Stimulated activated naive CD4-positive, alpha-beta T cell (primary cell): ENCODE results near the gene OSBPL2.

Experiments
- DNase-seq, 6 experiments: peaks; one replicate each; lab custom pipeline; 2025; lab: John Stamatoyannopoulos, UW

Gene OSBPL2

GRCh38 chr20:62301773-62302340 is 63.5 kb downstream of the OSBPL2 start:
- peak; percentile 70 to 81 (median 78) for DNase-seq

- DNase-seq = peak; percentile 89 to 95 (median 92)
Measured at GRCh38 chr20:62302341-62303061, 64.2 kb downstream of the OSBPL2 start, which contains the start of gene ADRM1. TSS of gene ADRM1 (plus strand) at chr20:62302997. CDS start at chr20:62303569, 572 bp downstream.

DNA sequence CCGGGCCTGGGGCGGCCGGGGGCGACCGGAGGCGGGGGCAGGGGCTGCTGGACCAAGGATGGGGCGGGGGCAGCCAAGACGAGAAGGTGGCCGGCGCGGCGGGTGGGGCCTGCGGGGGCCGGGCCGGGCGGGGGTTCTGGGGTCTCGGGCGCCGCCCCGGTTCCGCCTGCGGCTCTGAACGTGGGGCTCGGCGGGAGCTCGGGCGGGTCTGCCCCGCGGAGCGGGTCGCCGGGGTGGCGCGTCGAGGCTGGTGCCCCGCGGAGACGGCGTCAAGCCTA is 64.7 kb downstream of the OSBPL2 start:
- peak in 1 of 6 experiments; percentile 40 for DNase-seq

GRCh38 chr20:62303340-62304226 is 65.3 kb downstream of the OSBPL2 start:
- peak in 1 of 6 experiments; percentile 31 for DNase-seq

GRCh38 chr20:62304331-62305148 is 66.2 kb downstream of the OSBPL2 start:
- DNase-seq = no peak

DNA sequence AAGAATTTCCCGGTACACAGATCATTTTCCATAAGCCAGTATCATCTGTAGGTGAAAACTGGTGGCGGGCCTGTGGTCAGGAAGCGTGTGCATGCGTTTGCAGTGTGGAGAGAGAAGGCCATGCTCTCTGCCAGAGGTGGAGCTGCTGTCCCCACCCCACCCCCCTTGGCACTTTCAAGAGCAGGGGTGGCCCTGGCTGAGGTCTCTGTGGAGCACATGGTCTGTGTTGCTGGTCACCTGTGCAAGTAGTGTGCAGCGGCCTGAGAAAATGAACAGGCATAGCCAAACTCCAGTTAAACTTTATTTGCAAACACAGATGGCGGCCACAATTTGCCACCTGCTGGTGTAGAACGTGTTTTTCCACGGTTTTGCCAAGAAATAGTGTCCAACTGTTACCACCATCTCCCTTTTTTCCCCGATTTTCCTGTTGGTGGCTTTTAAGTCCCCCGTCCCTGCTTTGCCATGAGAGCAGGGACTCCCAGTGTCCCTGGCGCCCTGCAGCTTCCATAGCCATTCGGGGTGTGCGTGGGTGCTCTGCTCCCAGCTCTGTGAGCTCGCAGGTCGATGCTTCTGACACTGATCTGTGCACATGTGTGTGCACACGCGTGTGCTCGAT is 66.9 kb downstream of the OSBPL2 start:
- no peak for DNase-seq

- DNase-seq = no peak
Measured at GRCh38 chr20:62305765-62306413, 67.6 kb downstream of the OSBPL2 start.

DNA sequence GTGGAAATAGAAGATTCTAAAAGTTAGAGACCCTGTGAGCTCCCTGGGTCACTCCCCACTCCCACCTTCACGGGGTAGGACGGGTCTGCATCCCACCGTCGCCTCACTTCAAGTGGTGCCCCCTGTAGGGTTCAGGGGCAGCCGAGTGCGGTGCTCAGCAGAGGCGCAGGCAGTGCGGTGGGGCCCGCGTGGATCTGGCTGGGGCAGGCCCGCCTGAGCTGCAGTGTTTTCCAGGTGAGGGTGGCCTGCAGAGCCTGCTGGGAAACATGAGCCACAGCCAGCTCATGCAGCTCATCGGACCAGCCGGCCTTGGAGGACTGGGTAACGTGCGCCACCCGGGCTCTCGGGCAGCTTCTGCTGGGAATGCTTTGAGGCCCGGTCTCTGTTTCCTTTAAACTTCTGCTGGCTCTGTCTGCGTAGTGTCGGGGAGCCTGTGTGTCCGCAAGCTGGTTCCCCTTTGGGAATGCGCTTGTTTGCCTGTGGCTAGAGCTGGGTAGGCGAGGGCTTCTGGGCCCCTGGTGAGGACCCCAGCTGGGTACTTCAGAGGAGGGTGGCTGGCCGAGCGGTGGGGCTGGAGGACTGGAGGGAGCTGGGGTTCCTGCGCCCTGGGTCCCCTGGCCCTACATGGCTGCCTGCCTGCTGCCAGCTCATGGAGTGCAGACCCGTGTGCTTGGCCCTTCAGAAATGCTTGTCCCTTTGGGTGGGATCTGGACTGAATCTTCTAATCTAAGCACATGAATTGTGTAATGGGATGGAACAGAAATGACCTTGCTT is 68.3 kb downstream of the OSBPL2 start:
- no peak for DNase-seq

GRCh38 chr20:62307226-62308101 is 69.1 kb downstream of the OSBPL2 start:
- DNase-seq = no peak

- no peak for DNase-seq
Measured at GRCh38 chr20:62308102-62308822, 69.9 kb downstream of the OSBPL2 start.

GRCh38 chr20:62309198-62309944 is 71.0 kb downstream of the OSBPL2 start:
- DNase-seq = no peak

DNA sequence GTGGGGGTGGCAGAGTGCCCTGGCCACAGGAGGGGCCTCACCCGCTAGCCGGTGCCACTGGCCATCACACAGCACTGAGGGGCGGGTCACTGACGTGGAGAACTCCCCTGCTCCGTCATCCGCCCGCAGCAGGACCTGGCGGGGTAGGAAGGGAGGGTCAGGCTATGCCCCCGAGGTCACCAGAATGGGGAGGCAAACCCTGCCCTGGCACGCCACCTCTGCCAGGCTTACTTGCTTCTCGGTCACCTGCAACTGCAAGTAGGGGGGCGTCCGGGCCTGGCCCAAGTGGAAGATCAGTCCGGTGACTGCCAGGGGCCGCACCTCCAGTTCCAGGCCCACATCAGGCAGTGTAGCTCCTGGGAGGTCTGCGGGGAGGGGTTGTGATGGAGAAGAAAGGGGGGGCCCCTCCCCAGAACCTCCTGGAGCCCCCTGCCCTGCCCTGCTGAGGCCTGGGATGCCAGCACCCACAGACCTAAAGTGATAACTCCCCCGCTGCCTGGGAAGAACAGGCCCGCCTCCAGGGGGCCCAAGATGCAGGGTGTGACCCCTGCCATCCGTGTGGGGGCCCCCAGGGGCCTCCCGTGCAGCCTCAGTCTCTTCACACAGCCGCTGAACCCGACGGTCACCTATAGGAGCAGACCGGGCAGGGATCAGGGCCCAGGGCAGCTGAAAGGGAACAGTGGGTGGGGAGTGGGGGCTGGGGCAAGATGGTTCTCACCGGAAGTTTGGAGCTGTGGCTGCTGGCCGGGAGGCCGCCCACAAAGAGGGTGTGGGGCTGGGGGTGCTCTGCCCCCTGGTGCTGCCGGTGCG is 71.8 kb downstream of the OSBPL2 start:
- DNase-seq = no peak

DNA sequence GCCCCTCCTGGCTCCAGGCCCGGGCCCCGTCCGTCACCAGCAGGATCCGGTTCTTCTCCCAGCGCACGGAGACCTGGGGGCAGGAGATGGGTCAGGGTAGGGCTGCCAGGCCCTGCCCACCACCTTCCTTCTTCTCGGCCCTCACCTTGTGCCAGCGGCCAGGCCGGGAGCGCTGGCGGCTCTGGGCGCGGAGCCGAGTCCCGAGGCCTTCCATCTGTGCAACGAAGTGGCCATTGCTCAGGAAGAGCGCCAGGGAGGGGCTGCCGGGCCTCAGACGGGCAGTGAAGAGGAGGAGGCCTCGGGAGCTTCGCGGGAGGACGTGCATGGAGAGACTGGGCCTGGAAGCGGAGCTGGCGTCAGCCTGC is 72.4 kb downstream of the OSBPL2 start:
- no peak for DNase-seq

- no peak for DNase-seq
Measured at GRCh38 chr20:62311150-62311549, 72.8 kb downstream of the OSBPL2 start.

- DNase-seq = no peak
Measured at GRCh38 chr20:62311832-62312661, 73.7 kb downstream of the OSBPL2 start.

DNA sequence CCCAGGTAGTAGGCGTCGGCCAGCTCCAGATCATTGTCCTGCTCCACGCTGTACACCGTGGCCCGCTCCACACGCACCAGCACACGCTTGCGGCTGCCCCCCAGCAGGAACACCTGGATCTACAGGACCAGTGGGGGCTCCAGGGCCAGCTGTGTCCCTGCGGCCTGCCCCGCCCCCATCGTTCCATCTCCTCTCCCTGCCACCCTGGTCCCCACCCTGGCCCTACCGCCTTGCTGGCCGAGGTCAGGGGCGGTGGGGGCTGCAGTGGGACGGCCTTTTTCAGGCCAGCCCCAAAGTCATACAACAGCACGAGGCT is 74.3 kb downstream of the OSBPL2 start:
- DNase-seq = no peak
